ENCODE data around the gene TRAPPC3L. TPM values are rescaled to one million over a fixed set of nuclear protein-coding genes. Genes with fewer than 3 reads are reported as not detected.

The TRAPPC3L gene
- total RNA-seq, 1 experiment from 2014 or later, result not detected

- no TSS peak for BruUV-seq (replicated peaks)
- in situ Hi-C loops (cut with HindIII; ENCODE audit: low pct_unique_long_range_greater_than_20kb, low sequenced_read_pairs), result no loop called here
- H3K27me3 ChIP-seq (ENCODE audit: control insufficient read depth, insufficient read depth, low read length), result peaks cover 9% of the 10 kb centered on the region
- H3K36me3 ChIP-seq (ENCODE audit: control insufficient read depth, insufficient read depth, low read length), result no peaks in the 10 kb centered on the region
- H3K27ac ChIP-seq (ENCODE audit: low read length), result no peak overlapping the region
- H3K4me3 ChIP-seq (ENCODE audit: low read depth in 2 of 2, low read length in 2 of 2), result no peak overlapping the region
- intact Hi-C loops (cut with micrococcal nuclease; ENCODE audit: unreplicated experiment), result no loop called here
- no peaks in the 10 kb centered on the region for H3K9me3 ChIP-seq (ENCODE audit: control insufficient read depth, insufficient read depth, low read depth, low read length)
- no peak for TF ChIP-seq SIN3A (IDR thresholded peaks at IDR 0.05; ENCODE audit: borderline replicate concordance, insufficient read depth, low read depth, low read length)
- DNase-seq (ENCODE audit: low read depth, low spot score) (no peak), ATAC-seq (no peak)
- no peaks in the 10 kb centered on the region for H3K4me1 ChIP-seq (ENCODE audit: control insufficient read depth, insufficient read depth, low read length)
- POLR2A ChIA-PET, result no interaction called here
- CTCF ChIA-PET, result interaction anchor here (1.1 kb wide), 1 partner anchor 134 kb away, joined by 3 read pairs; no protein-coding TSS in a partner anchor
Measured at GRCh38 chr6:116445102-116445501, 100.4 kb downstream of the TRAPPC3L start.

Other genes with a start within 250 kb of the TRAPPC3L start
- 5.4 TPM for gene DSE, start 174.7 kb downstream of the TRAPPC3L start, total RNA-seq (2021; ENCODE audit: unreplicated experiment)
- gene CALHM6, start 84.3 kb downstream of the TRAPPC3L start, total RNA-seq (2021; ENCODE audit: unreplicated experiment), result not detected
- gene CALHM5, start 34.0 kb downstream of the TRAPPC3L start, total RNA-seq (2021; ENCODE audit: unreplicated experiment), result not detected
- gene CALHM4, start 8.1 kb upstream of the TRAPPC3L start, total RNA-seq (2021; ENCODE audit: unreplicated experiment), result not detected
- gene RWDD1, start 25.8 kb upstream of the TRAPPC3L start, total RNA-seq (2021; ENCODE audit: unreplicated experiment), result 68.0 TPM
- 0.44 TPM for gene RSPH4A, start 70.8 kb upstream of the TRAPPC3L start, total RNA-seq (2021; ENCODE audit: unreplicated experiment)
- 26.0 TPM for gene ZUP1, start 123.1 kb upstream of the TRAPPC3L start, total RNA-seq (2021; ENCODE audit: unreplicated experiment)
- 16.2 TPM for gene KPNA5, start 135.5 kb upstream of the TRAPPC3L start, total RNA-seq (2021; ENCODE audit: unreplicated experiment)
- not detected for gene FAM162B, start 220.0 kb upstream of the TRAPPC3L start, total RNA-seq (2021; ENCODE audit: unreplicated experiment)